ENCODE results near the gene CCDC92.

GRCh38 chr12:123895451-123895850 lies 77.2 kb downstream of the CCDC92 start:
- no peak for TF ChIP-seq CTCF (IDR thresholded peaks at IDR 0.05; ENCODE audit: low read depth, low read length, poor library complexity, severe bottlenecking)
- TF ChIP-seq EZH2phosphoT487 (IDR thresholded peaks at IDR 0.05; ENCODE audit: borderline replicate concordance, low read length) = no peak
